HEK293T (cell line): ENCODE measurements around the gene NUP37.
"Not testable (repeated sequence)": the region's sequence is repeated elsewhere in the genome, so short reads cannot be mapped to it uniquely, and the experiment has no call there.

Experiments used
- CTBP1 ChIP-seq: fragments of 450-650 bp; IDR thresholded peaks from 2 replicates; pipeline ENCODE4 v1.6.1; 2016; ENCODE audit warnings: borderline replicate concordance
- ELF4 ChIP-seq: fragments of 450-650 bp; IDR thresholded peaks from 2 replicates; pipeline ENCODE4 v1.6.1; 2017; ENCODE audit warnings: antibody characterized with exemption
- FOXM1 ChIP-seq: fragments of 450-650 bp; IDR thresholded peaks from 2 replicates; pipeline ENCODE4 v1.6.1; 2017; ENCODE audit warnings: mild to moderate bottlenecking, borderline replicate concordance
- SP1 ChIP-seq: fragments of 450-650 bp; IDR thresholded peaks from 2 replicates; pipeline ENCODE4 v1.6.1; 2017
- SUZ12 ChIP-seq: fragments of 450-650 bp; IDR thresholded peaks from 2 replicates; pipeline ENCODE4 v1.6.1; 2016; ENCODE audit warnings: mild to moderate bottlenecking
- TARDBP ChIP-seq: fragments of 450-650 bp; IDR thresholded peaks from 2 replicates; pipeline ENCODE4 v1.6.1; 2016

GRCh38 chr12:102072092-102072491 lies 47.8 kb downstream of the NUP37 start:
- TF ChIP-seq TARDBP, SUZ12, CTBP1, SP1, ELF4, FOXM1: not testable (repeated sequence)
